Mammary epithelial cell (primary cell): ENCODE data around the gene LLPH.

Experiments
- CTCF ChIP-seq, 2 donors: IDR thresholded peaks in 1 of 2; conservative IDR thresholded peaks in 1 of 2; 2 replicates each; pipeline ENCODE4 v1.5.1; 2011 to 2012; ENCODE audit warnings: inconsistent platforms in 2 of 2, low read length in 2 of 2, mild to moderate bottlenecking in 2 of 2, control low read depth in 1 of 2, low read depth in 1 of 2; ENCODE audit not compliant: insufficient read depth in 1 of 2; ENCODE audit errors: extremely low read depth in 1 of 2
- EZH2 ChIP-seq: IDR thresholded peaks from 2 replicates; pipeline ENCODE4 v1.6.1; 2012; ENCODE audit warnings: low read length, inconsistent platforms, borderline replicate concordance

- no peak for TF ChIP-seq CTCF (conservative IDR thresholded peaks at IDR 0.05 in 1 of 2, IDR thresholded peaks at IDR 0.05 in 1 of 2; ENCODE audit: extremely low read depth in 1 of 2, insufficient read depth in 1 of 2, low read depth in 1 of 2, low read length in 2 of 2)
- no peak for TF ChIP-seq EZH2
These were observed 13.3 kb upstream of the LLPH start for GRCh38 chr12:66143868-66144267.
